NCI-H1417 (cell line): ENCODE measurements around the gene ZFHX3.
A peak's percentile ranks its signal among the peaks of the same experiment; 100 is the strongest.

Experiments used
- DNase-seq, 3 experiments: peaks; one replicate each; lab custom pipeline; 2025; lab: John Stamatoyannopoulos, UW

ZFHX3 gene

DNA sequence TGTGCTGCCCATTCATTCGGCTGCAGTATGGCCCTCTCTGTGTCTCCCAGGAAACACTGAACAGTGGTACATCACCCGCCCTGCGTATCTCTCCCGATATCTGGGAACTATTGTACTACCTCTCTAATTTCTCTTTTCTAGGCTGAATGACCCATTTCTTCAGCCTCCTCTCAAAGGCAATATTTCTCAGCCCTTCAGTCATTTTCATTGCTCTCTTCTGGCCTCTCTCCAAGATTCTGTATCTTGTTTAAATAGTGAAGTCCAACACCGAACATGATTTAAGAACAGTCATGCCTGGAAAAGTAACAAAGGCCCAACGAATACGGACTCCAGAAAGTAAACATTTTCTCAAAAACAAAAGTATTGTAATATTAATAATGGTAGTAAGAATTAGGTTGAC lies 220.1 kb downstream of the ZFHX3 start:
- no peak for DNase-seq

DNA sequence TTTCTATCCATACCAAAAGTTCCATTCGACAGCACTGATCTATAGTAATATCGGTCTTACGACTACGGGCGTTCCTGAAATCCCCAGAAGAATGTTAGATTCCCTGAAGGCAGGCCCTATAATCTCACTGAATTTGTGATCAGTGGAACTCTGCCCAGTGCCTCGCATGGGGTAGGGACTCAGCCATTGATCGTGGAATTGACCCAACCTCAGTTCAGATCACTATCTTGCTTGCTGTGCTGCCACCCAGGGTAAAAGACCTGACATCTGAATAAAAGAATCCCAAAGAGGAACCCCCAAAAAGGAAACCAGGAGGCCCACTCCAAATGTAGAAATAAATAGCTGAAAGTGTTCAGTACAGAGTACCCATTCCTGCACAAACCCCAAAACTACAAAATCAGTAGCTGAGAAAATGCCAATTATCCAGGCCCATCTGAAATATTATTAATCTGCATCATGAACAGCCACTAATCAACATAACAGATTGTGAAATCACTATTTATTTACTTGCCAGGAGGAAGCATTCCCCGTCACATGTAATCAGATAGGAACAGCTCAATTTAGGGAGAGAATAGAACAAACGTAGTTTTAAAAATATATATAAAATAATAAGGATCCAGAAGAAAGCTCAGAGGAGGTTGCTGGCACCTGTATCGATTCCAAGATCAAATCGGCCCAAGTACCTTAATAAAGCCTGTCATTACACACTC lies 221.9 kb downstream of the ZFHX3 start:
- no peak for DNase-seq

DNA sequence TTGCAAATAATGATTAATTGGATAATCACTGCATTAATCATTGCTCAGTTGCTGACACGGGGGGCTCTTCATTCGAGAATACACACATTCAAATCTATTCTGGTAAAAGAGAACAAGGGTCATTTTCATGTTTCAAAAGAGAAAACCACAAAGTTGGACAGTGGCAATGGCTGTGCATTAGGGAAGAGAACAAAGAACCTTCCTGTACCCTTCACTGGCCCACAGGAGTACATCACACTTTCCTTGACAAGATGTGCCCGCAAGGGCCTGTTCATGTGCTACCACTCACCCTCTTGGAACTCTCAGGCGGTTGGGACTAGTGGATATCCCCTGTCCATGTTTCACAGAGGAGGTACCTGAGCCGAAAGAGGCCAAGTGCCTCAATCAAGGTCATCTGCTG lies 223.2 kb downstream of the ZFHX3 start:
- no peak for DNase-seq

DNA sequence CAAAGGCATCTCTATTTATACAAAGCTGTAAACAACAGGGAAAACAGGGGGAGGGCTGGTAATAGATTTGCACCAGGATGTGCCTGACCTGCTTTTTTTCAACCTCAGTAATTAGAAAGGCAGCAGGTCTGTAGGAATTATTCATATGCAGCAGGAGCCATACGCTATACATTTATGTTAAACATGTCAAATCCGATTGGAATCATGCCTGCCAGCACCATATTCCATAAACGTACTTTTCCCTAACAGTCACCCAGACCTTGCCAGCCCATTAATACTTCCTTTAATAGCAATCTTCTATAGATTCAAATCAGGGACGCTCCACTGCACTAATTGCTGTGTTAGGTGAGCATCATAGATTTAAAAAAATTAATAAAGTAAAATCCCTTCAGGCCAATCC lies 223.9 kb downstream of the ZFHX3 start:
- peak in 1 of 3 experiments; percentile 4 for DNase-seq

DNA sequence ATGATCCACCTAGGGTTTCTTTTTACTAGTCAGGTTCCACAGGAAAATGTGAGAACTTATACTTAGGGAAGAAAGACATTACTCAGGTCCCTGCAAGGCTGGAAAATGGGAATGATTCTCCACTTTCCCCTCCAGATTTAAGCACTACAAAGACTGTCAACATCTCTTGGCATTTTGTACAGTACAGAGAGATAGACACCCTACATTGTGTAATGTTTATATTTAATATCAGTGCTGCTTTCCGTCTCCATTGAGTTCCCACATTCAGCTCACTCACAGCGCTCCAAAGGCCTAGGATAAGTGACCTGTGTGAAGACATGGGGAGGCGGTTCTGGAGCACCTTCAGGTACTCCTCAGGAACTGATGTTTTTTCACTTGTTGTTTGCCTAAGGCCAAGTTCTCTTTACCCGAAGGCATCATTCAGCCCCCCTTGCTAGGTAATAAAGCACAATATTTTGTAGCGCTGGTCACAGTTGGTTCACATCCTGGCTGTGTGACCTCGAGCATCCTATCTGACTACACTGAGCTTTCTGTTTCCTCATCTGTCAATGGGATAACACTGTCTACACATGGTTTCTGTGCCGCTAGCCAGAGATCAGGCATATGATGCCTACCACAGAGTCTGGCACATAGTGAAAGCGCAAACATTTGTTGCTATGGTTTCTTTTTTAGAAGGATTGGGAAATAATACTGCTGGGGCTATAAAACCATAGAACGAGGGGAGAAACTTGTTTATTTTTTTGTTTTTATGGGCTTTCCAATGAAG lies 226.6 kb downstream of the ZFHX3 start:
- DNase-seq: no peak

DNA sequence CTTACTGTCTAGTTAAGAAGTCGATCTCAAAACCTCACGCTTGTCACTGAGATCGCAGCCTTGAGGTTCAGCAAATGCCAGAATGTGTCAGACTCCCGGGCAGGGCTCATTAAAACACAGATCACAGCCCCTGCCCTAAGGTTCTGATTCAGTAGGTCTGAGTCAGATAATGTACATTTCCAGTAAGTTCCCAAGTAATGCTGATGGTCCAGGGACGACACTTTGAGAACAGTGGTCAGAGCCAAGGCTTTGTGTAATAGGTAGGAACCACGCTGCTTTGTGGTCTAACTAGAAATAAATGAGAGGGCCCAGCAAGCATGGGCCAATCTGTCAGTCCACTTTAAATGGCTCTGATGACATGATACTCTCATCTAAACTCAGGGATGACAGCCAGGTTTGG lies 228.6 kb downstream of the ZFHX3 start:
- DNase-seq: no peak

DNA sequence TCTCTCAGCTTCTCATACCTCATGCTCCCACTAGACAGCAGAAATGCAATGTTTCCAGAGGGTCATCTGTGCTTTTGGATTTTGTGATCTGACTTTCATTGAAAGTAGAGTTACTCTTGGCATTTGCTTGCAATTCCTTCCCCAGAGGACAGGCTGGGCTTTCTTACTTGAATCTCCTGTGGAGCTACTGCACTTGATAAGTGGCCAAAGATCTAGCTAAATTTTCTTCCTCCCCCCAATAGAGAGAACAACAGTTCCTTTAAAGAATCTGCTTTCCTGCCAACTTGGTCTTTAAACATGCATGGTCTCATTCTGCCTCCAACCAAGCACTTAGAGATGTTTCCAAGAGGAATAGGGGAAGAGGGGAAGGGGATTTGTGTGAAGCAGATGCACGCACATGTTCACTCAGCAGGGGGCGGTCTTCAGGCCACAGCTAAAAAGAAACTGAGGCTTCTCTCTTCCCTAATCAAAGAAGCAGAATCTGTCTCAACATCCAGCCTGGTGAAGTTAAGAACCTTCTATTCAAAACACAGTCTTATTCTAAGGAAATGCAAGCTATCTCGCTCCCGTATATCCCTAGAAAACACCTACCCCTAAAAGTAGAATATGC lies 229.6 kb downstream of the ZFHX3 start:
- DNase-seq: no peak

DNA sequence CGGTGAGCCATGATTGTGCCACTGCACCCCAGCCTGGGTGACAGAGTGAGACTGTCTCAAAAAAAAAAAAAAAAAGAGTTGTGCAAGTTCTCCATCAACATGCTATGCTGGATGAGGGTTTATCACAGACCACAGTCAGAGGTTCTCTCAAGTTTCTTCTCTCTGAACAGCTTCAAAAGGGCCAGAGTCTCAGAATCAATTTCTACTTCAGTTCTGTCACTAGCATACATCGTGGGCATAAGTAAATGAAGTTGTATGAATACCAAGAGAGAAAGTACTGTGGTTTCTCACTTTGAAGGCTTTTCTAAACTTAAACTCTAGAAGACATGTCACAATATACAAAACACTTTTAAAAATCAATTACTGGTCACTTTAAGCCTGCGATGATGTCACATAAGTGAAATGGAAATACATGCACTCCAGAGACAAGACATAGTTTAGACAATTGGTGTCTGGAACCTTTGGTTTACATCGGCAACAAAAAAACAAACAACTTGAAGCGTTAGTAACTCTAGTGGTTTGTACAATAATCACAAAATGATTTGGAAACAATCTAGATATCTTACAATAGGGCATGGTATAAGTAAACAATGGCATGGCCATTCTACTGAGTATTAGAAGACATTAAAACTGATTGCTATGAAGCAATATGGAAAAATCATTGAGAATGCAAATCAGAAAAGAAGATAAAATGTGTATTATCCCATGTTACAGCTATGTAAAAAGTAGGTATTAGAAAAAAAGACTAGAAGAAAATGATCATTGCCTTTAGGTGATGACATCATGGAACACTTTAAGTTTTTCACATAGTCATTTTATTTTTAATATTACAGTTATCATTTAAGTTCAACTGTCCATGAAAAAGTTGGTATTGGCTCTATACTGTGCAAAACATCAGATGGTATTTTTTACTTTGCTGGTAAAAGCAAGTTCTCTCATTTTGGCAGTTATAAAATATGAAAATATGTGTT lies 232.3 kb downstream of the ZFHX3 start:
- DNase-seq: no peak

DNA sequence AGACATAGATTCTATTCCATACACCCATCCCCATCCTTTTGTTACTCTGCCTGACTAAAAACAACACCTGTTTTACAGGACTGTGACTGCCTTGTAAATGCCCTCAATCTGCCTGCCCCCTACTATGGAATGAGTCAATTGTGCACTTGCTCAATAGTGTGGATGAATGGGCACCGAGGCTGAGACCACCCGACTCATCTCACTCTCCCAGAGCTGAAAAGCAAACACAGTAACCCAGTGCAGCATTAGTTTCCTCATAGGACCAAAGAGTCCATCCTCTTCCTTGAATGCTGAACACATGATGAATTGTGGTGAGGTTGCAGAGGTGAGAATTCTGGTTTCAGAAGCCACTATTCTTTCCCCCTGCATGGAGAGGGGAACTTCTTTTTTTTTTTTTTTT lies 233.7 kb downstream of the ZFHX3 start:
- no peak for DNase-seq

DNA sequence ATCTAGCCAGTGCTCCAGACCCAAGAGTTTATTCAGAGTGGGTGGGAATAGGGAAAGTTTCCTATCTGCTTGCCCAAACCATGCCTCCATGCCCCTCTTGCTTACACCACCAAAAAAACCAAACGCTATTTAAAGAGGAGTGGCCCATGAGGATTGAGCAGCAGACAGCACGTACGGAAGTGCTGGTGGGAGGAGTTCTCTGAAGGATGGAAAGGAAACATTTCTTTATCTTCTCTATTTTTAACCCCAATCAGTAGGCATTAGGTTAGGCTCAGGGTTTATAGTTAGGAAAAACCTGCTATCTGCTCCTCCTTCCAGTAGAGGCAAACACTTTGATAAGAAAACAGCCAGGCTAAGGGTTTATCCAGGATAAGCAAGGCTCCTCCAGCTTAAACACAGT lies 235.3 kb downstream of the ZFHX3 start:
- DNase-seq: no peak

DNA sequence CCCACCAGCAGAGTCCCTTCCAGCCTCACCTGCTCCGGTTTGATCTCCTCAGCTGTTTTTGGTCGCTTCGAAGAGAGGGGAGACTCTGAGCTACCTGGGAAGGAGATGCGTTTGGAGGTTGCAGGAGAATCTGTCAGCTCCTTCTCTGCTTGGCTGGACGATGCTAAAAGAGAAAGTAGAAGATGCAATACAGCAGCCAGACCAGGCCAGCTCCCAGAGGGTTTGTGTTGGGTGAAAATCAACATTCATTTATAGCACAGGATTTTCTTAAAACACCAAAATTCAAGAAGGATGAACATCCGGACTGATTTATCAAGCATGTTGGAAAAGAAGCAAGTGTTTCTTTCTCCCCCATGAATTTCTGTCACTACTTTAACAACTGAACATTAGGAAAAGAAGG lies 236.1 kb downstream of the ZFHX3 start:
- DNase-seq: no peak

DNA sequence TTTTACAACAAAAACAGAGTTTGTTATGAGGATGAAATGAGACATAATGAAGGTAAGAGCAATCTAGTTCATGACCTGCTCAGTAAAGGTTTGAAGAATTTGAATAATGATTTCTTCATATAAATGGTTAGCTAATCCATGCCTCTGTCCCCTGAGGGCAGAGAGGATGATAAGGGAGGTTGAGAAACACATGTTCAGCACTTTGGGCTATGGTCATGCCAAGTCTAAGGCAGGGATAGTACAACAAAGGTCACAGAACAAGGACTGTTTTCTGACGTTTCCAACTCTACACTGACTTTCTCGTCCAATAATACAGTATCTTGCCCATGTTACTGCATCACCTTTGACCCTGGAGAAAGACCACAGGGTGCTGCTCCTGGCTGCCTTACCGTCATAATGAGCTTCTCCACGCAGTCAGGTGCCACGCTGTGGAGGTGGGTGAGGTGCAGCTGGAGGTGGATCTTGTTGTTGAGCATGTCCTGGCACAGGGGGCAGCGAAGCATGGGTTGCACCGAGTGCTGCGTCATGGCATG lies 236.7 kb downstream of the ZFHX3 start:
- no peak for DNase-seq

DNA sequence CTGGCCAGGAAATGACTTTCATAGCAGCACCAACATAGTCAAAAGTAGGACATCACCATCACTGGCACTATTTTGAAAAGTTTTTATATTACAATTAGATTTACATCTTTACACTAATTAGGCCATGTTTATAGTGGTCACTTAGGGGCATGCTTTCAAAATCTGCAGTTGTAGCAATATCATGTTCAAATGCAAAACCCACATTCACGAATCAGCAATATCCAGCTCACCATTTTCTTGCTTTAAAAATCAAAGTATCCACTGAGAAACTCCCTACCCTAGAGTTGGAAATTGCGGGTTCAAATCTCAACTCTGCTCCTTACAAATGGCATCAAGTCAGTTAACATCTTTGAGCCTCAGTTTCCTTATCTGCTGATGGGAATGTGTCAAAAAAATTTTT lies 237.4 kb downstream of the ZFHX3 start:
- no peak for DNase-seq

DNA sequence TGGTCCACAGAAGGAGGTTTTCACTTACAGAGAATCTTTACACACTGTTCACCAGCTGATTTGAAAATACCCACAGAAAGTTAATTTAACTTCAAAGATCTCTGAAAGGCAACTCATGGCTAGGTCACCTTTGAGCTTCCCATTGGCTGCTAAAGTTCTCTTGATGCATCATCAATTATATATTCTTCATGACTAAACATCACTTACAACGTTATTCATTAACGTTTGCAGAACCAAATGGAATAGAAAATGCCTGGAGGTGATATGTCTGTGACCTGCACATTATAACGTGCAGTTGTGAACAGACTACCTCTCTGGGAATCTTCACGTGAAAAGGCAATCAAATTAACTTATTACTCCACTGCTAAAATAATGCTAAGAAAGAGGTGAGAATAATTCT lies 238.5 kb downstream of the ZFHX3 start:
- DNase-seq: no peak

DNA sequence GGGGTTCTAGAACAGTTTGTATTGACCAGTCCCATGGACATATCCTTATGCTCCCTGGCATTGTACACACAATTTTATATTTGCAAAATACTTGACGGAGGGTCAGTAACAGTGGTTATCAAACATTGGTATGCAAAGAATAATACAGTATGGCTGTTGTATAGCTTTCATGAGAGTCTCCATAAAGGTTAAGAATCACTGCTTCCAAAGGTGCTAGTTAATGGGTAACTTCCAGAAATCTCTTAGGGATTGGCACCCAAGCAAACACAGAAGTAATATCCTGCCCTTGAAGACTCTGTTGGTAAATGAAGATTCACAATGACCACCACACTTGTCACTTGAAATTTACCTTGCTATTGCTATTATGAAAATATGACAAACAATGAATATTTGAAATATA lies 239.2 kb downstream of the ZFHX3 start:
- no peak for DNase-seq

DNA sequence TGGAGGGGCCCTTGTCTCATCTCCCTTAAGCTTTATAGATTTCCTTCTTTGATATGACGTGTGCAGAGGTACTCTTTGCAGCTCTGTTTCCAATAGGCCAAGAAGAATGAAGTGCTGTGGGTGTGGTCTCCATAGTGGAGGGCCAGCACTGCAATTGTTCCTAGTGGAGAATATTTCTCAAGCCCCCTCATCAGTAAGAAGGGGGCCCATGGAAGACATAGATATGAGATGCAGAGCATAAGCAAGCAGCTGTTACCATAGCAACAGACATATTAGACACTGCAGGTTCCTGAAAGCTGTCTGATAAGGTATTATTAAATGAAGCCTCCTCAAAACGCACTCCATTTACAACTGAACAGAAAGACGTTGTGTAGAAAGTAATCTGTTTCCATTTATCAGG lies 240.7 kb downstream of the ZFHX3 start:
- peak in 2 of 3 experiments; percentile 5 to 50 for DNase-seq

DNA sequence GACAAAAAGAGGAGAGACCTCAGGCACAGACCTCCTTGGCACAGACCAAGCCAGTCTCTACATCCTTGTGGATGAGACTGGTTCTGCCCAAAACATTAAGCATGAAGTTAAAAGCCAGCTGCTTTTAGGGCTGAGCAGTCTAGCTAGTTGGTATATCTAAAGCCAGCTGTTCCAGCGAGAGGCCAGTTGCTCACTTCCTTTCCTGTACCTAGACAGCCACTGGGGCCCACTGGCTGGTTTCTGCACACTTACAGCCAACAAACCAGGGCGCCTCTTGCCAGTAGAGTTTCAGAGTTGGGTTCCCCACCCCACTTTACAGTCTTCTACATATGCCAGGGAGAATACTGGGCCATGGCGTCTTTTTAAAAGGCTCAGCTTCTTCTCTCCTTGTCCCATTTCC lies 242.4 kb downstream of the ZFHX3 start:
- DNase-seq: no peak

DNA sequence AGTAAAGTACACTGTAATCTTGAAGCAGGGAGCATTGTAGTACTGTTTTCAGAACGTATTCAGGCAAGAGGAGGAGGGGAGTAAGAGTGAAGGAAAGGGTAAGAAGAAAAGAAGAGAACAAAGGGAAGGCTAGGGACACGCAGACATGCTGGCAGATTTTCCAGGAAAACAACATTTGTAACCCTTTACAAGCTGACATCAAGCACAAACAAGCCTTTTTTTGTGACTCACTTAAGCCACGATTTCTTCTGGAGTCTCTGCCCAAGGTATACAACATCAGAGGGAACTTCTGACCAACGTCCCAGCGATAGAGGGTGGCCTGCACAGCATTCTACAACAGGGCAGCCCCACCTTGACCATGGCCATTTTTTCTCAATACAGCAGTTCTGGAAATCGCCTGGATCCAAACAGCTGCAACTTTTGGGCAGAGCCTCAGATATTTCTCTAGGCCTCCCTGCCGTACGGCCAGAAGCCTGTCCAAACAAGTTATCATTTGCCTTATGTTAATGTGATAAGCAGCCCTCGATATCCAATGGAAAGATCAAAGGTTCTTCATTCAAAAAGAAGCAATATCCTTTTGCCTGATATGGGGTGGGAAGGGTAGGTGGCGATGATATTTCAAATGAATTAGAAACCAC lies 247.3 kb downstream of the ZFHX3 start:
- DNase-seq: no peak

DNA sequence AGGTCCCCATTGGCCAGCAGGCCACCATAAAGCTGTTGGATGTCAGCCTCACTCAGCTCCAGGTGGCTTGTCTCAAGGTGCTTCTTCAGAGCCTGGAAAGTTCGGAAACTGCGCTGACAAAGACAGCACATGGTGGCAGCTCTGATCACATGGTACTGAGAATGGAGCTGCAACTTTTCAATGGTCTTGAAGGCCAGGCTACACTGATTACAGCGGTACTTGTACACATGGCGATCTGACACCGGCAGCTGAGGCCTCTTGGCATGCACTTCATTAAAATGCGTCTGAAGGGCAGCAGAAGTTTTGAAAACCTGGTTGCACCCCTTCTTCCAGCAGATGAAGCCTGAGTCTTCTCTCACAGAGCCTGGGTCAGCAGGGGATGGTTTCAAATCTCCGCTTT lies 249.7 kb downstream of the ZFHX3 start:
- DNase-seq: no peak

DNA sequence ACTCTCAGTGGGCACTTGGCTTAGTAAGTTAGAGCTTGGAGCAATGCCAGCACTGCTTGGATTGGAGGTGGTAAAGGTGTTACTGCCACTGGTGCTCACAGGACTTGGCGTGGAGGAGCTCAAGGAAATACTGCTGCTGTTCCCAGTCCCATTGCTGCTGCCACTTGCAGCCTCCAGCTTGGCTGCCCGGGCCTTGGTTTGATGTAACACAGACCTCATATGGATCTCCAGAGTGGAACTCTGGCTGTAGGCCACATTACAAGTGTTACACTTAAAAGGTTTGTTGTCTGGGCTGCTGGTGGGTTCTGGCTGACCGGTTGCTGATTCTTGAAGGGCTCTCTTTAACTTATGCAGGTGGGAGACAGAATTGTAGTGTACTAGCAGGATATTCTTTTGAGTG lies 250.3 kb downstream of the ZFHX3 start:
- peak in 1 of 3 experiments; percentile 26 for DNase-seq

DNA sequence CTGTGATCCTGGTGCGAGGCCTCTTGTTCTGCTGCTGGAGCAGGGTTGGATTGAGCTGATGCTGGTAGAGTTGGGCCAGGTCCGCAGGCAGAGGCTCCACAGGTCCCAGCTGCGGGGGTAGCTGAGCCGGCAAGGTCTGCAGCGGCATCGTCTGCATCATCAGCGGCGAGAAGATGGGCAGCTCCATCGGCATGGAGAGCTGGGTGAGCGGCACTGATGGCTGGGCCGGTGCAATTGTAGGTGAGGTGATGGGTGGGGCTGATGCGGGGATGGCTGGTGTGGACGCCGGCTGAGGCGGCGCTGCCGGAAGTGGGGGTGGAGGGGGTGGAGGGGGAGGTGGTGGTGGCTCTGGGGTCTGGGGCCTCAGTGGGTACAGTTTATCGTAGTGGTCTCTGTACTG lies 251.7 kb downstream of the ZFHX3 start:
- no peak for DNase-seq
